ENCODE data around the gene PRDM16.

The PRDM16 gene

DNA sequence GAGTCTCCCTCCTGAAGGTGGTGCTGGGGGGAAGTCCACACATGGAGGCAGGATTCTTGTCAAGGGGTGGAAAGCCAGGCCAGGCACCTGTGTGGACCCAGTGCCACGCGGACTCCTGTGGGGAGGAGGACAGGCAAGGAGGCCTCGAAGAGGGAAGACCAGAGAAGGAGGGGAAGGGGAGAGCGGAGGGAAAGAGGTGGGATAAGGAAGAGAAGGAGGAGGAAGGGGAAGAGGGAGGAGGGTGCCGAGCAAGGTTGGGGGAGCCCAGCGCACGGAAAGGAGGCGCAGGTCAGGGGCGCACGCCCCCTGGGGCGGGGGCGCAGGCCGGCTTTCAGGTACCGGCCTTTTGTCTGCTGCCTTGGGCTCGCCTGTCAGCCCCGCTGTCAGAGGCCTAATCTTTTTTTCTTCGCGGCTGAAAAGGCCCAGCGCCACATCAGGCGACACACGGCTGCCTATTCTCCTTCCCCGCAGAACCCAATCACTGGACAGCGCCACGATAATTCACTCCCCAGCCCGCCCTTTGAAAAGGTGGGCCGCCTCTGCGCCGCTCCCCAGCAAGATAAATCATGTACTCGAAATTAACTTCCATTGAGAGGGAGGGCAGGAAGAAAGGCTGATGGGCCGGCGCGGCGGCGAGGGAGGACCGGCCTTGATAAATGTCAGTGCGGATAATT lies 42.5 kb downstream of the PRDM16 start:
- no peak for DNase-seq

DNA sequence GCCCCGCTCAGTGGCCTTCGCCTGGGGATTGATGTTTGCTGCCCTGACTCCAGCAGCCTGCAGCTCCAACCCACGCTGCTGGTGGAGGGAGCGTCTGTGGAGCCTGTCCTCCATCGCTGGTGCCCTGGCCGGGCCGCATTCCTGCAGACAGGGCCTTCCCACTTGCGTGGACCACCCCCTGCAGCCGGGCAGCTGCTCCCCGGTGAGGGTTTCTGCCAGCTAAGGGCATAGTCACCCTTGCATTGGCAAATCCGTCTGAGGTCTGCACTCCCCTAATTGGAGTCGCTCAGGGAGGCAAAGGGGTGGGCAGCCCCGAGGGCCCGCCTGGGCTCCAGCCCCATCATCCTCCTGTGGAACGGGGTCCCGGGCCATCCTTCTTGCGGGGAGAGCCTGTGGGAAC lies 43.5 kb downstream of the PRDM16 start:
- no peak for DNase-seq

DNA sequence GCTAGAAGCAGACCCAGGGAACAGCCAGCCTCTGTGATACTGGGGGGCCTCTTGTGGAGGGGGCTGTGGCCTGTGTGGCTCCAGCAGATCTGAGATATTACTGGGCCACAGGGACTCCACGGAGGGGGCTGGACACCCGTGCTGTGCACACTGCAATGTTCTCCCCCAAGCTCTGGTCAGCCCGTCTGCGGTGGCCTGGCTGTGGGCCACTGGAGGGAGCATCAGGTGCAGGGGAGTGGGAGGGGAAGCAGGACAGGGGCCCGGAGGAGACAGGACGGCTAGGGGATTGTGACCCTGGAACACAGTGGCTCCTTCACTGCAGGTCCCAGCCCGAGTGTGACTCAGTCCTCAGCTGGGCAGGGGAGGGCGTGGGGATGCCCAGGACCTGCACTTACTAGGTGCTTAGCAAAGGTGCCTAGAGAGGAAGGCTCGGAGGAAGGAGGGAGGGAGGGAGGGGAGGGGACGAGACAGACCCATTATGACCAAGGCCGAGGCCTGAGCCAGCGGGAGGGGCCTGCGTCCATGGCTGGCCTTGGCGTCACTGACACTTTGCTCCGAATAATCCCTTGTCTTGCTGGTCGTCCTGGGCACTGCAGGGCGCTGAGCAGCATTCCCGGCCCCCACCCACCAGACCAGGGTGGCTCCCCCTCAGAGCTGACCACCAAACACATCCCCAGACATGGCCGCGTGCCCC lies 44.2 kb downstream of the PRDM16 start:
- no peak for DNase-seq

DNA sequence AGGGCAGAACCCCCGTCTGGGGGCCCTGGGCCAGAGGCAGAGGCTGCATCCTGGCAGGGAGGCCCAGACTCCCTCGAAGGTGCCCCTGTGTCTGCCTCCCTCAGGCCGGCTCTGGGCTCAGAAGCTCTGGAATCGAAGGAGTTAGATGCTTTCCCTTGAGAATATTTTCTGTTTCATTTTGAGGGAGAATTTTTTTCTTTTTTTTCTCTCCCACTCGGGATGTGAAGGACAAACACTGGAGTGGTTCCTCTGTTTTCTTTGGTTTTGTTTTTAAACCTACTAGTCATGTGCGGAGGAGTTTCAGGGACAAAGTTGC lies 44.7 kb downstream of the PRDM16 start:
- DNase-seq: no peak

DNA sequence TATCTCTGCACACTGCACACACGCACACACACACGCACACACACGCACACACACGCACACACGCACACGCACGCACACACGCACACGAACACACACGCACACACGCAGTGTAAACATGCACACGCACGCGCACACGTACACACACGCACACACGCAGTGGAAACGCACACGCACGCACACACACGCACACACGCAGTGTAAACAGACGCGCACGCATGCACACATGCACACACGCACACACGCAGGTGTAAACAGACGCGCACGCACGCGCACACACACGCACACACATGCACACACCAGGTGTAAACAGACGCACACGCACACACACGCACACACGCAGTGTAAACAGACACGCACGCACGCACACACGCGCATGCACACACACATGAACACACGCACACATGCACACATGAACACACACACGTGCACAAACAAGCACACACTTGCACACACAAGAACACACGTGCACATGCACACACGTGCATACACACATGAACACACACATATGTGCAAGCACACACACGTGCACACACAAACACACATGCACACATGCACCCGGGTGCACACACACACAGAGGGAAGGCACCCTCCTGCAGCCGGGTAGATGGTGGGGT lies 45.2 kb downstream of the PRDM16 start:
- no peak for DNase-seq

DNA sequence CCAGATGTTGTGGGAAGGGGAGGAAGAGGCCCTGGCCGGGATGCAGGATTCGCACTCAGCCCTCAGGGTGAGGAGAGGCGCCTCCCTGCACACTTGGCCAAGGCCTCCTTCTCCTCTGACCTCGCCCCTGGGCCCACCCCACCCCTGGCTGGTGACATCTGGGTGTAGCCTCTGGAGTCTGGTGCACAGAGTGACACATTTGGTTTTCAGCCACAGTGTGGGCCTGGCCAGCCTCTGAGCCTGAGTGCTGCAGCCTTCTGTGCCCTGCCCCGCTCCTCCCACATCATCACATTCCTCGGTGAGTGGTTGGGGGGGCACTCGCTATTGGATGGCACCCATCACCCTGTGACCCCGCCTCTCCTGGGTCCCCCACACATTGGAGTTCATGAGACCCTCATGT lies 45.8 kb downstream of the PRDM16 start:
- DNase-seq: no peak

DNA sequence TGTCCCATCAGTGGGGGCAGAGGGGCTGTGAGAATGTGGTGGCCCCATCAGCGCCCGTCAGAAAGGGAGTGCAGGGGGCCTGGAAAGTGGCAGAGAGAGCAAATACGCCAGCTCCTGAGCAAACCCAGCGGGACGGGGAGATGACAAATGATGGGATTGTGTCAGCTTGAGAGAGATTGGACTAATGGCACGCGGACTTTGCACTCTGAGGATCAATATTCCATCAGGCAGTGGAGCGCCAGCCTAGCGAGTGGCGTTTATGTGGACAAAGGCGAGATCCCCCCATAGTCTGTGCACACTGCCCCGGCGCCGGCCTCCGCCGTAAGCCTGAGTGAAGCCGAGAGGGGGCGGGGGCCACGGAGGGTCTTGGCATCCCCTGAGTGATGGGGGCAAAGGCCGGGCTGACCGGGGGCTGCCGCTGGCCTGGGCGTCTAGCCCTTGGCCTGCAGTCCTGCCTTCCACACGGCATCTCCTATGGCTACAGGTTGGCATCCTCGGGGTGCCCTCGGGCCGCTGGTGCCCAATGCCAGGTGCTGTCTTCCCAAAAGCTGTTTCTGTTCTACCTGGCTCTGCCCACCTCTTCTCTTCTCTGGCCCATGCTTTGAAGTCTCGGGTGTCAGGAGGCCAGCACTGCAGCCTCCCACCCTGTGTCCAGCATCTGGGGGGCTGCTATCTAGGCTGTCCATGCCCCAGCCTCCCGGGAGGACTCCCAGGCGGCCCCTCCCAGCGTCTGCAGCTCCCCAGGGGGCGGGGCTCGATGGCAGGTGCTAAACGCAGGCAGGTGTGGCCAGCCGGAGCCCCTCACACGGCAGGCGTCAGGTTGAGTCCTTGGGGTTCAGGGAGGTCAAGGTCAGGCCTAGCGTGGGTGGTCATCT lies 46.5 kb downstream of the PRDM16 start:
- no peak for DNase-seq

DNA sequence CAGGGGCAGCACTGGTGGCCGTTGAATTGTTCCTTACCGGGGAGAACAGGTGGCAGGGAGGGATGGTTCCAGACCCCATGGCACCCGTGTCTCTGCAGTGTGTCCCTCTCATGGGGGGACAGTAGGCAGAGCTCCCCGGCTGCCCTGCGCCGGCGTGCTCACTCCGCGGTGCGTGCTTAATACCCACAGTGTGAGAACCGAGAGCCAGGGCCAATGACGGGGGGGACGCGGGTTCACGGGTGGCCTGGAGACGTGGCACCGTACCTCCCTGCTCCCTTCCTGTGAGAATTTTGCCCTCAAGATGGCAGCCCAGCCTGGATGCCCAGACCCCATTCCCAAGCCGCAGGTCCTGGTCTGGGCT lies 47.1 kb downstream of the PRDM16 start:
- no peak for DNase-seq

DNA sequence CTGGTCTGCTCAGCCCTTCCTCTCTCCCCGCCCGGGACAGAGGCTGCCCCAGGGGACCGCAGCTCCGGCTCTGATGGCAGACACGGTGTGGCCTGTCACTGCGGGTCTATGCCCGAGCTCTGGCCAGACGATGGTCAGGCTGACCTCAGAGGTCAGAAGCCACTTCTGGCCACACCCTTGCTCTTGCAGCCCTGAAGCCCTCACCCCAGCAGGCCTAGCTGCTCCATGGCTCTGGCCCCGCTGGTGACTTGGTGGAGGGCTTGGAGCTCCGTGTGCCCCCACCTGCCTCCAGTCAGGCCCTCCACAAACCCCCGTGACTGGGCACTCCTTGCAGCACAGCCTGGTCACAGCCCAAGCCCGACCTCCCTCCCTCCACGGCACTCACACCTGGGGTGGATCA lies 47.6 kb downstream of the PRDM16 start:
- no peak for DNase-seq

DNA sequence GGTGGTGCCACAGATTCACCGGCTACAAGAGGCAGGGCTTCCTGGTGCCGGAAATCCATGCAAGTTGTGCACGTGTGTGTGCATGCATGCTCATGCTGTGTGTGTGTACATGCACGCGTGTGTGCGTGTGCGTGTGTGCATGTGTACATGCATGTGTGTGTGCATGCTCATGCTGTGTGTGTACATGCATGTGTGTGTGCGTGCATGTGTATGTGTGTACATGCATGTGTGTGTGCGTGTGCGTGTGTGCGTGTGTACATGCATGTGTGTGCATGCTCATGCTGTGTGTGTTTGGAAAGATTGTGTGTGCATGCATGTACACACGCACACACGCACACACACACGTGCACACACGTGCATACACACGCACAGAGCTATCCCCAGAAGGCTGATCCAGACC lies 48.9 kb downstream of the PRDM16 start:
- no peak for DNase-seq

DNA sequence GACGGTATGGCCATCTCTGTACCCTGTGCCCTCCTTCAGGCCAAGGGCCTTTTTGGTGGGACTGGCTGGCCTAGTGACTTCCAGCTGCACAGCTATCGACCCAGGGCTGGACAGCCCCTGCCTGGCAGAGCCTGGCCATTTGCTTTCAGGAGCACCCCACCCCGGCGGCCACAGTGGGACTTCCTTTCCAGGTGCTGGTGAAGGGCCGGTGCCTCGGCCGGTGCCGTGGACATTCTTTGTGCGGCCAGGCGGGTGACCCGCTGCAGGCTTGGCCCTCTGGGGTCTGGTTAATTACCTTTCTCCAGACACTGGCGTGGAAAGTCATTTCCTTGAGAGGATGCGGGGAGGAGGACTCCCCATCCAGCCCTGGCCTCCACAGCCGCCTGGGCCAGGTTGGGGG lies 50.1 kb downstream of the PRDM16 start:
- no peak for DNase-seq

DNA sequence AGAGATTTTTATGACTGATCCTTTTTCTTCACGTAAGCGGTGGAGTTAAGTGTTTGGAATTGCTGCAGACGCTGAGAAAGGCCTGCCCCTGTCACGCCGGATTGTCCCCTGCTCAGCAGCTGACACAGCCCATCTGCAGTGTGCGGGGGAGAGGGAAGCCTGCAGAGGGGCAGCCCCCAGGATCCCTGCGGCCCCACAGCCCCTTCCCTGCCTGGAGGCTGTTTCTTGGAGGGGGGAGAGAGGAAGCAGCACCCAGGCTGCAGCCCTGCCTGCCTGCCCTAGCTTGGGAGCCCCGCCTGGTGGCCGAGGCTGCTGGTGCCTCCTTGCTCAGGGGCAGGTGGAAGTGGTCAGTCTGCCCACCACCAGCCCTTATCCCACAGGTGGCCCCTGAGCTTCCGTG lies 50.7 kb downstream of the PRDM16 start:
- DNase-seq: no peak

DNA sequence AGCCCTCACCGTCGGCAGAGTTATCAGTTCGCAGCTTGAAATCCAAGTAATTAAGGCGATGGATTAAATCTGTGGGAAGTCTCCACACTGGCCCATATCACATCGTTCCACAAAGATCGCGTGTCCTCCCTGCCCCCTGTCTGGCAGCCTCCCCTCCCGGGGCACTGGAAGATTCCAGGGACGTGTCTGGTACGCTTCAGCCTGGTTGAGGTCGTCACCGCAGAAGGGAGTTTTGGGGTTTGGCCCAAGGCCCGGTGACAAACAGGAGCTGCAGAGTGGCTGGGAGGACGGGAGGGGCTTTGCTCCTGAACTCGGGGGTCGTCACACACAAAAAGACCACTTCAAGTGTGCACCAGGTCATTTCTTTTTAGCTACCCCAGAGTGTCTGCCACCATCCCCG lies 51.1 kb downstream of the PRDM16 start:
- no peak for DNase-seq

DNA sequence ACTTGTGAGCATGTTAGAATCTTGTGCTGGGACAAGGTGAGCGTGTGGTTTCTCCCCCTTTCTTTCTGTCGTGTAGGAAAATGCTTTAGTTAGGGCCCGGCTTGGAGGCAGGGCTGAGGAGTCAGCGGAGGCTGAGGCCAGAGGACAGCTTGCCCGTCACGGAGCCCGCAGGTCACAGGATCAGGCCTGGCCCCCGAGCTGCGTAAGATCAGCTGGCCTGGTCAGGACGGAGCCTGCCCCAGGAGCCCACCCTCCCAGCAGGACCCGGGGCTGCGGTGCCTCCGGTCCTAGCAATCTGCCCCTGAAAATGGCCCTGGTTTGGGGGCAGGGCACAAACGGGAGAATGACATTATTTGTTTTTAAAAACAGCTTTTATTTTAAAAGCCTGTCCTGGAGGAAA lies 52.0 kb downstream of the PRDM16 start:
- DNase-seq: no peak

DNA sequence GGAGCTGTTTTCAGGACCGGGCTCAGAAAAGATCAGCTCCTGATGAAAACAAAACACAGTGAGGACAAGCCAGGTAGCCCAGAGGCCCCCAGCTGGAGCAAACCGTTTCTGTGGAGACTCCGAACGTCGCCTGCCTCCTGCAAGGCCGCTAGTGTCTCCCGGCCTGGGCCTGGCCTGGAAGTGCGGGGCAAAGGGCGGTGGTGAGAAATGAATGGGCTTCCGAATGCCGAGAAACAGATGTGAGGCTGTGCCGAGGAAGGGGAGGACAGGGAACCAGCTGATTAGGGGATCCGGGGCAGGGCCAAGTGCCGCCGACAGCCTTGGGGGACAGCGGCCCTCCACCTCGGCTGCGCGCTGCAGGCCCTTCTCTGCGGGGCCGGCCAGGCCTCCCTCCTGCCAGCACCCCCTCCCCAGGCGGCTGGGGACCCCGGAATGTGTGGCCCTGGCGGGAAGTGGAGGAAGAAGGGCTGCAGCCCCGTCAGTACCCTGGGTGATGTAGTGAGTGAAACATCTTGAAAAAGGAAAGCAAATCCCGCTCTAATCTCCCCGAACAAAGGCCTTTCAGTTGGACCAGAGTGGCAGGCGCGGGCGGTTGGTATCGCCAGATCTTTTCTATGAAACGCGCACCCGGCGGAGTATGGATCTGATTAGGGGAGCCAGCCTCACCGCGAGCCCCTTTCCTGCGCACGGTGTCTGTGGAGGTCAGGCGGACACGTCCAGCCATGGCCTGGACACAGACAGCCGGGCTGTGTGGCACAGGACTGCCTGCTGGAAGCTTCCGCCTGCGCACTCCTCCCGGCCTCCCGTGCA lies 52.6 kb downstream of the PRDM16 start:
- no peak for DNase-seq

DNA sequence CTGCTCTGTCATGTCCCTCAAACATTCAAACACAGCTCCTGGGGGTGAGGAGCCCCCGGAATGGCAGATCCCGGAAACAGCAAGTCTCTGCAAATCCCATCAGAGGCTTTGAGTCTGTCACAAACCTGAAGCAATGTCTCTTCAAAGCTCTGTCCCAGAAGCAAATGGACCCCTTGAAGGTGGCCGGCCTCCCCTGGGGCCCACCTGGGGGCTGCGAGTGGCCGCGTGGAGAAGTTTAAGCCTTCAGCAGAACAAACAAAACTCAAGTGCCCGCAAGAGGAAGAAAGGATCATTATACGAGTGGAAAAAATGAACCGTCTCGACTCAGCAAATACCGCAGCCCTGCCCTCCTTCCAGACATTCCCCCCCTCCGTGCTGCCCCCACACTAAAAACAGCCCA lies 53.3 kb downstream of the PRDM16 start:
- DNase-seq: no peak

DNA sequence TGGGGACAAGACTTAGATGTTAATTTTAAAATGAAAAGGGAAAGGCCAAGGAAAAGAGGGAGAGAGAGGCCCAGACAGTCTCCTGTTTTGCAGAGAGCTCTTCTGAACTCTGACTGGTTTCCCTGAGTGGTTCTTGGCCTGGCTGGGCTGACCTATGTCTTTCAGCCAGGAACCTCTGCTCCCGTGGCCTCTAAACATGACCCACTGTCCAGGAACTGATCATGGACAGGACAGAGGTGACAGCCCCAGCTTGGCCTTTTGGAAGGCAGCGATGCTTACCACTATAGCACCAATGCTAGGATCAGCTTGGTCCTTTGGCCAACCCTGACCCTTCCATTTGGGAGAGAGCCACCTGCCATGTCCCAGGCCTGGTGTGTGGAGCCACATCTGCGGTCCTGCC lies 55.2 kb downstream of the PRDM16 start:
- no peak for DNase-seq

DNA sequence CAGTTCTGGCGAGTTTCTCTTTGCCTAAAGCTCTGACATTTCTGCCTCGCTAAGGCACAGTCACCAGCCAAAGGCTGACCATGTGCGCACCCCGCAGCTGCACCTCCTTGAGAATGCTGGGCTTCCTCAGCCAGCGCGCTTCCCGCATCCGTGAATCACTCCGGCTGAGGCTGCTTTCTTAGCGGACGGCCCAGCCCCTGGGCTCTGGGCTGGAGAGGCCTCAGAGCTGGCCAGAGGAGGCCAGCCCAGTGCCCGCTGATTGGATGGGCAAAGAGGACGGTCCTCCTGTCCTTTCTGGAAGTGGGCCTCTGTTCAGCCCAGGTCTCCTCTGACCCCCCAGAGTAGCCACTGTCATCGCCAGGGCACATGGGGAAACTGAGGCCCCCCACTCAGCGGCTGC lies 56.1 kb downstream of the PRDM16 start:
- DNase-seq: no peak

DNA sequence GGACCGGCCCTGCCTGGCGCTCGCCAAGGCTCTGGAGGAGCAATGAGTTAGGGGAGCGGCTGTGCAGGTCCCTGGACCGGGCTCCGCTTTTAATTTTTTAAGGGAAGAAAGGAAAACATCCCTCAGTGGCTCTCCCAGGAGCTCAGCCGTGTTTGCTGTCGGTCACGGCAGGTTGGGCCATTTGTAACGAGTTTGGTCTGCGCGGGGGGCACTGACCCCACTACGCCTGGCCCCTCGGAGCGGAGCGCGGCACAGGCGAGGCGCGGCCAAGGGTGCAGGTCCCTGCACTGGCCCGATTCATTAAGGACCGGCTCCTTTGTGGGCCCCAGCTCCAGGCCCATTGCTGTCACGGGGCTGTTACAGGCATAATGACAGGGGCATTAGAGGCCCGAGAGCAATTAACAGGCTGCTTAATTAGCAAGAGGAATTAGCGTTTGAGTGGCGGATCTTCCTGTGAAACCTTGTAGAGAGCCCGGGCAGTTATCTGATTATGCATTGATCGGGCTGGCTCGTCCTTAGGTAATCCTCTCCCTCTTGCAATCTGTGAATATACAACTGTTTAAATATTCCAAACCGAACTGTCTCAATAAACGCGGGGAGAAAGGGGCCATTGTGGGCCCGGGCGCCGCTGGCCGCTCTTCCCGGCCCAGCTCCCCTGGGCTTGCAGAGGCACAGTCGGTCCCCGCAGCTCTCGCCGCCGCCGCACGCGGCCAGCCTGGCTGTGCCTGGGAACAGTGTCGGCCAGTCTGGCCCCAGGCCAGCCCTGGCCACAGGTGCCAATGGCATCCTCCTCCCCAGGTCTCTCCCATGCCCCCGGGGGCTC lies 56.8 kb downstream of the PRDM16 start:
- DNase-seq: no peak

DNA sequence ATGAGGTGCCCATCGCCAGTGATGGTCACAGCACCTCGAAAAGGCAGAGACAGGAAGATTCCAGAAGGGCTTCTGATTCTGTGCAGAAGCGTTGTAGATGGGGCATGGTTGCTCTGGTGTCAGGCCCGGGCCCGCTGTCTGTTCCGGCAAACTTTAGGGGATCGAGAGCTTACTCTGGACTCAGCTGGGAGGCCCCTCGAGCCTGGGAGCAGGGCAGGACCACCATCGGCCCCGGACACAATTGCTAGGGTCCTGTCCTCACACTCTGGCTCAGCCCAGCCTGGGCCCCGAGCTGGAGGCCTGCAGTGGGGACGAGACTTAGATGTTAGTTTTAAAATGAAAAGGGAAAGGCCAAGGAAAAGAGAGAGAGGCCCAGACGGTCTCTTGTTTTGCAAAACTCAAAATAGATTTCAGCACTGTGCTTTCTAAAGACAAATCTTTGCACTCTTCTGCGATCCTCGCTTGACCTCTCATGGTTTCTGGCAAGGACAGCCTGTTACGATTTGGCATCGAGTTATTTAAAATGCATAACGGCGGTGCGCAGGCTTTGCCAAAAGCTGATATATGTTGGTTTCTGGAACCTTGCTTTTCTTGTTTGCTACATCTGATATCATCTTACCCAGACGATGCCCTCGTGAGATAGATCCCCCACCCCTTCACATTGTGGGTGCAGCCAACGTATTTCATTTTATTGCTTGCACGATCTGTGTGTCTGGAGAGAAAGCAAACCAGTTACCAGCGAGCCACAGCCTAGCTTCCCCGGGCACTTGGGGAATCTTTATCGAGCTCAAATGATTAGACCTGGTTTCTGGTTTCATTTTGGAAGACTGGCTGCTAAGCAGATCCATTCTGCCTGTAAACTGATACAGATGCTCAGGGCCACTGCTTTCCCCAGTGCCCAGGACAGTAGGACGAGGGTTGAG lies 58.0 kb downstream of the PRDM16 start:
- no peak for DNase-seq

DNA sequence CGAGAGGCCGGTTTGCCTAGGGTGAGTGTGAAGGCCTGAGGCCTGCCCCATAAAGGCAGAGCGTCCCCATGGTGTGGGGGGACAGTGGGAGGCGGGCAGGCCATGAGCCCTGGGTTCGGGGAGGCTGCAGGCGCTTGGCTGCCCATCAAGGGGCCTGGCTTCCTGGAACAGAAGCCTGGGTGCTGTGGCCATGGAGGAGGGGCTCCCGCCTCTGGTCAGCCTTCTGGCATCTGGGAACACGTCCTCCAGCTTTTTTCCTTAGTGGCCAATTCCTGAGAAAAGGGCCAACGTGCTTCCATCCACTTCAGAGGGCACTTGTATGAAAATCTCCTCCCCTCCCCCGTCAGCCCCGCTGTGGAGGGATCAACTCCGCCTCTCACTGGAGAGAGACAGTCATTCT lies 58.7 kb downstream of the PRDM16 start:
- no peak for DNase-seq
